ENCODE measurements around the gene PF4V1. TPM values are rescaled to one million over a fixed set of nuclear protein-coding genes. Genes with fewer than 3 reads are reported as not detected.

Gene PF4V1, protein sequence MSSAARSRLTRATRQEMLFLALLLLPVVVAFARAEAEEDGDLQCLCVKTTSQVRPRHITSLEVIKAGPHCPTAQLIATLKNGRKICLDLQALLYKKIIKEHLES
- total RNA-seq, result 1 to 10 TPM in 1 of 2 donors, under 1 TPM in 1; 0.89 to 4.2 TPM
- 1 to 10 TPM in 1 of 2 donors, not detected in 1; 1.3 TPM for polyA plus RNA-seq (ENCODE audit: insufficient read length in 2 of 2)
- long read RNA-seq, donor 1, partial matches to known transcripts, result 0 of 1 reads
- long read RNA-seq, donor 1, other reads (novel, unspliced or antisense), result 0 of 1 reads
- long read RNA-seq, donor 2, partial matches to known transcripts, result 0 of 1 reads
- long read RNA-seq, donor 2, other reads (novel, unspliced or antisense), result 0 of 1 reads
- long read RNA-seq, donor 3, result 0 reads
- long read RNA-seq, donor 4, result 0 reads

DNA sequence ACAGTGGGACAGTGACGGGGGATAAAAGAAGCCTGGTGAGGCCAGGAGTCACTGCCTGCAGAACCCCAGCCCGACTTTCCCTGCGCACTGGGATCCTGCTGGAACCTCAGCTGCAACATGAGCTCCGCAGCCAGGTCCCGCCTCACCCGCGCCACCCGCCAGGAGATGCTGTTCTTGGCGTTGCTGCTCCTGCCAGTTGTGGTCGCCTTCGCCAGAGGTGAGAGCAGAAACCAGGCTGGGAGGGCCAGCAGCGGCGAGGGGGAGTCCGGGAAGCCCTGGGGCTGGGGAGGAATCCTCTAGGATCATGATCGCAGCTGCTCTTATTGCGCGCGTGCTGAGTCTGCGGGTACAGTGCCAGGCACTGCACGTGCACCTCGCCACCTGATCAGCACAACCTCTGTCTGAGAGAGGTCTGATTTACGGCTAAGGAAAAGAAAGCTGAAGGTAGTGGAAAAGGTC is at the start of gene PF4V1:
PF4V1 (plus strand) TSS at position 51 of the 459 bp plus-strand sequence; CDS start at position 118, 67 bp downstream.
- Histone ChIP-seq H3K27ac (ENCODE audit: low read depth, low read length) (no peak within 1 kb of the TSS), H3K4me3 (ENCODE audit: low read depth, low read length) (peak within 1 kb of the TSS; percentile 36), H3K36me3 (ENCODE audit: control insufficient read depth, insufficient read depth, low read length) (no peaks in the 10 kb centered on the region), H3K4me1 (ENCODE audit: control insufficient read depth, insufficient read depth, low read length) (peaks cover 10% of the 10 kb centered on the region), H3K9me3 (ENCODE audit: control insufficient read depth, insufficient read depth, low read length) (no peaks in the 10 kb centered on the region), H3K27me3 (ENCODE audit: control insufficient read depth, insufficient read depth, low read length) (peaks cover 3% of the 10 kb centered on the region)
- peak in 1 of 6 donors; percentile 39 for DNase-seq (ENCODE audit: low read depth in 4 of 6, low spot score in 6 of 6)
- 14% methylated on average over 18 of the region's 22 CpGs for WGBS (ENCODE audit: insufficient coverage)

DNA sequence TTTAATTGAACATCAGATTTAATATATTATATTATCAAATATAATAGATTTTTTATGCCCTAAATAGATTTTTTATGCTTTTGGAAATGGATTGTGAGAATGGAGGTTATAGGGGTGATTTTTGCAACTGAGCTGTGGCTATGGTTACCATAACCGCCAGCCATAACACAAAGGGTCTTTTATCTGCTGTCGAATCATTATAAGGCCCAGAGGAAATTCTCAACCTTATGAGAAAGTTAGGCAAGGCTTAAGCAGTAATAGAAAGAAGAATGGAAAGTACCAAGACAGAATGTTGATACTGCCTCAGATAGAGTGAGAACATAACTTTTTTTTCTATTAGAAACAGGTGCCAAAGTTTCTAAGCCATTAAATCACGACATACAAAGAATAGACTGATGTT is 42.9 kb upstream of the PF4V1 start:
- no peak for DNase-seq (ENCODE audit: low read depth in 4 of 6, low spot score in 6 of 6)
- Histone ChIP-seq H3K27me3 (ENCODE audit: control insufficient read depth, insufficient read depth, low read length) (no peaks in the 10 kb centered on the region), H3K9me3 (ENCODE audit: control insufficient read depth, insufficient read depth, low read length) (no peaks in the 10 kb centered on the region), H3K4me3 (ENCODE audit: low read depth, low read length) (no peak overlapping the region), H3K4me1 (ENCODE audit: control insufficient read depth, insufficient read depth, low read length) (no peaks in the 10 kb centered on the region), H3K27ac (ENCODE audit: low read depth, low read length) (no peak overlapping the region), H3K36me3 (ENCODE audit: control insufficient read depth, insufficient read depth, low read length) (no peaks in the 10 kb centered on the region)
- no CpG with 5 or more reads among the region's 3 CpGs for WGBS (ENCODE audit: insufficient coverage)

DNA sequence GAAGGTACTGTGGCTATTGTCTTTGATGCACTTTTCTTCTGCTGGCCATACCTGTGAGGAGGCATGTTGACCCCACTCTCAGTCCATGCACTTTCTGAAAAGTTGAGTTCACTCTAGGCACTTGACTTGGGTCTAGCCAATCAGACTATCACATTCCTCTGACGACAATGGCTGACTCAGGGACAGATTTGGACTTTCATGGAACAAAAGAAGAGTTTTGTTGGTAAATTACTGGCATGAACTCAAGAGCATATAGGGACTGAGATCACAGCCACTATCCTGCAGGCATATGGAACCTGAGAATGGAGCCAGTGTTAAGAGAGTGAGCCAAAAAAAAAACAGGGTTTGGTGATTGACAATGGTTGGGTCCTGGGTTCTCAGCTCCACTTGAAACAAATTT is 41.3 kb upstream of the PF4V1 start:
- Histone ChIP-seq H3K4me3 (ENCODE audit: low read depth, low read length) (no peak overlapping the region), H3K36me3 (ENCODE audit: control insufficient read depth, insufficient read depth, low read length) (no peaks in the 10 kb centered on the region), H3K27me3 (ENCODE audit: control insufficient read depth, insufficient read depth, low read length) (no peaks in the 10 kb centered on the region), H3K27ac (ENCODE audit: low read depth, low read length) (no peak overlapping the region), H3K4me1 (ENCODE audit: control insufficient read depth, insufficient read depth, low read length) (no peaks in the 10 kb centered on the region), H3K9me3 (ENCODE audit: control insufficient read depth, insufficient read depth, low read length) (no peaks in the 10 kb centered on the region)
- WGBS (ENCODE audit: insufficient coverage), result no CpG with 5 or more reads among the region's 1 CpG
- DNase-seq (ENCODE audit: low read depth in 4 of 6, low spot score in 6 of 6), result no peak

DNA sequence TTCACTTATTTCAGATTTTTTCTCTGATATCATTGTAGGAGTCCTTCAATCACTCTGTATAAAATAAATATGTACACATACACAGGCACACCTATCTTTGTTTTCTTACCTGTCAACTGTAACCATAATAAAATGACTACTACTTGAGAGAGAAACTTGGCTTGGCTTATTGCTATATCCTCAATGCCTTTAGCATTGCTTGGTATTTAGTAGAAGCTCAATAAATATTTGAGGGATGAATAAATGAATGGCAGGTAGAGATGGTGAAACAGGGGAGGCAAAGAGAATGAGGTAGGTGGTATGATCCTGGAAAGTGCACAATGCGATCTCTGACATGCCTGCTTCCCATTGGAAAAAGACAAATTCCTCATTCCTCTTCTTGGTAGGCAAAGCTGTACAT is 38.4 kb upstream of the PF4V1 start:
- Histone ChIP-seq H3K9me3 (ENCODE audit: control insufficient read depth, insufficient read depth, low read length) (no peaks in the 10 kb centered on the region), H3K36me3 (ENCODE audit: control insufficient read depth, insufficient read depth, low read length) (no peaks in the 10 kb centered on the region), H3K27ac (ENCODE audit: low read depth, low read length) (no peak overlapping the region), H3K4me3 (ENCODE audit: low read depth, low read length) (no peak overlapping the region), H3K27me3 (ENCODE audit: control insufficient read depth, insufficient read depth, low read length) (no peaks in the 10 kb centered on the region), H3K4me1 (ENCODE audit: control insufficient read depth, insufficient read depth, low read length) (no peaks in the 10 kb centered on the region)
- WGBS (ENCODE audit: insufficient coverage), result 100% methylated on average over 1 of the region's 1 CpG
- DNase-seq (ENCODE audit: low read depth in 4 of 6, low spot score in 6 of 6), result no peak

DNA sequence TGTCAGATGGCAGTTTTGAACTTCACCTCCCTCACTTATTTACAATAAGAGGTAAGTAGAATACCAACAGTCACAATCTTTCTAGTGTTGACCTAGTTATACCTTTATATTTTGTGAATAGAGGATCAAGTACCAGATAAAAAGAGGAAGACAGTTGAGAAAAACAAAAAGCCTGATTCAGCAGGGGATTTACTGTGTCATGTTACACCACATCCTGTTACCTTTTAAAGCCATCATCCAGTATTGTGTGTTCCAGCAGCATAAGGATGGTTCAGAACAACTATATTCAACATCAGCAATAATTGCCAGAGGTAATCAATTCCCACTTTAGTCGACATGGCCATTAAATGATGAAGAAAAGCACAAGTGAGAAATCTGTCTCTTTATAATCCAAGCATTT is 38.0 kb upstream of the PF4V1 start:
- no CpG with 5 or more reads among the region's 1 CpG for WGBS (ENCODE audit: insufficient coverage)
- DNase-seq (ENCODE audit: low read depth in 4 of 6, low spot score in 6 of 6), result no peak

DNA sequence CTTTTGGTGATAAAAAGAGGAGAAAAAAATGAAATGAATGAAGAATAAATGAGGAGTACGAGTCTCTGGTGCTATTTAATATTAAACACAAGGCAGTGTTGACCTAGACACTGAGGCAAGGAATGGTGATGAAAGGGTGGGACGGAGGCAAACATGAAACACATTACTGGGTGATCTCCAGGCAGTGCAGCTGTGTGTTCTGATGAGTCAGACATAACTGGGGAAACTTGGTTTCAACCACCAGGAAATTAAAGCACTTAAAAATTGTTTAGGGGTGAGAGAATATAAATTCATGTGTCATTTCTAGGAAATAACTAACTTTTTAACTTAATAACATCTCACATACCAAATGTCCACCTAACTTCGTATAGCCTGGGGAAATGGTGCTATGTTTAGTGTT is 36.3 kb upstream of the PF4V1 start:
- Histone ChIP-seq H3K4me3 (ENCODE audit: low read depth, low read length) (no peak overlapping the region), H3K27ac (ENCODE audit: low read depth, low read length) (no peak overlapping the region), H3K27me3 (ENCODE audit: control insufficient read depth, insufficient read depth, low read length) (no peaks in the 10 kb centered on the region), H3K4me1 (ENCODE audit: control insufficient read depth, insufficient read depth, low read length) (no peaks in the 10 kb centered on the region), H3K36me3 (ENCODE audit: control insufficient read depth, insufficient read depth, low read length) (no peaks in the 10 kb centered on the region), H3K9me3 (ENCODE audit: control insufficient read depth, insufficient read depth, low read length) (no peaks in the 10 kb centered on the region)
- 100% methylated on average over 2 of the region's 3 CpGs for WGBS (ENCODE audit: insufficient coverage)
- DNase-seq (ENCODE audit: low read depth in 4 of 6, low spot score in 6 of 6), result no peak

More for the DNA sequence above, 38.0 kb upstream of the PF4V1 start:
- no peaks in the 10 kb centered on the region for H3K4me1 ChIP-seq (ENCODE audit: control insufficient read depth, insufficient read depth, low read length)
- H3K27me3 ChIP-seq (ENCODE audit: control insufficient read depth, insufficient read depth, low read length), result no peaks in the 10 kb centered on the region
- H3K9me3 ChIP-seq (ENCODE audit: control insufficient read depth, insufficient read depth, low read length), result no peaks in the 10 kb centered on the region
- H3K4me3 ChIP-seq (ENCODE audit: low read depth, low read length), result no peak overlapping the region
- no peak overlapping the region for H3K27ac ChIP-seq (ENCODE audit: low read depth, low read length)
- H3K36me3 ChIP-seq (ENCODE audit: control insufficient read depth, insufficient read depth, low read length), result no peaks in the 10 kb centered on the region

DNA sequence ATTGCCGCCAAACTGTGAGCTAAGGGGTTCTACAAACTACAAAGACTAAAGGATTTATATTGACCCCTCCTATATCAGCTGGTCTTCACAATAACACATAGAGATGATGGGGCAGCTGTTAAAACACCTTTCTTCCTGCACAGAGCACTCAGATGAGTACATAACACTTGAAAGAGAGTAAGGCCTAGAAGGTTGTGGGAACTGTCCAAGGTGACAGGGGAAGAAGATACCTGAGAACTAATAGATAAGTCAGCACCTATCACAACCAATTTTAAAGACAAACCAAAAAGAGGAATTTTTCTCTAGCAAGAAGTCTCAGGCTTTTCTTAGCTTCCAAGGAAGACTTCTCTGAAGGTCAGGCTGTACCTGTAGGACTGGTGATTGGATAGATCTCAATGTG is 35.8 kb upstream of the PF4V1 start:
- Histone ChIP-seq H3K9me3 (ENCODE audit: control insufficient read depth, insufficient read depth, low read length) (no peaks in the 10 kb centered on the region), H3K4me3 (ENCODE audit: low read depth, low read length) (no peak overlapping the region), H3K27me3 (ENCODE audit: control insufficient read depth, insufficient read depth, low read length) (no peaks in the 10 kb centered on the region), H3K4me1 (ENCODE audit: control insufficient read depth, insufficient read depth, low read length) (no peaks in the 10 kb centered on the region), H3K27ac (ENCODE audit: low read depth, low read length) (no peak overlapping the region), H3K36me3 (ENCODE audit: control insufficient read depth, insufficient read depth, low read length) (no peaks in the 10 kb centered on the region)
- WGBS (ENCODE audit: insufficient coverage), result no CpG with 5 or more reads among the region's 1 CpG
- no peak for DNase-seq (ENCODE audit: low read depth in 4 of 6, low spot score in 6 of 6)

DNA sequence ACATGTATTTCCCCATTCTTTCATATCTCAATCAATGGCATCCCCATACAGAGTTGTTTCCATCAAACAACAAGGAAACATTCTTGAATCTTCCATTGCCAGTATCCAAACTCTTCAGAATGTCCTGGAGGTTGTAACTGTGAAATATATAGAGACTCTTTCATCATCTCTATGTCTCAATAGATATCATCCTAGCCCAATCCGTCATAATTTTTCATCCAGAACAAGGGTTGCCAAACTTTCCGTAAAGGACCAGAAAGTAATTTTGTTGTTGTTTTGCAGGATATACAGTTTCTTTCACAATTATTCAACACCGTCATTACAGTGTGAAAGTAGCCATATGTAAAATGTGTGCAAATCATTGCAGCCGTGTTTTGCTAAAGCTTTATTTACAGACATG is 31.8 kb upstream of the PF4V1 start:
- no CpG with 5 or more reads among the region's 4 CpGs for WGBS (ENCODE audit: insufficient coverage)
- no peak for DNase-seq (ENCODE audit: low read depth in 4 of 6, low spot score in 6 of 6)
- Histone ChIP-seq H3K4me1 (ENCODE audit: control insufficient read depth, insufficient read depth, low read length) (no peaks in the 10 kb centered on the region), H3K9me3 (ENCODE audit: control insufficient read depth, insufficient read depth, low read length) (no peaks in the 10 kb centered on the region), H3K27me3 (ENCODE audit: control insufficient read depth, insufficient read depth, low read length) (no peaks in the 10 kb centered on the region), H3K36me3 (ENCODE audit: control insufficient read depth, insufficient read depth, low read length) (no peaks in the 10 kb centered on the region), H3K4me3 (ENCODE audit: low read depth, low read length) (no peak overlapping the region), H3K27ac (ENCODE audit: low read depth, low read length) (no peak overlapping the region)

DNA sequence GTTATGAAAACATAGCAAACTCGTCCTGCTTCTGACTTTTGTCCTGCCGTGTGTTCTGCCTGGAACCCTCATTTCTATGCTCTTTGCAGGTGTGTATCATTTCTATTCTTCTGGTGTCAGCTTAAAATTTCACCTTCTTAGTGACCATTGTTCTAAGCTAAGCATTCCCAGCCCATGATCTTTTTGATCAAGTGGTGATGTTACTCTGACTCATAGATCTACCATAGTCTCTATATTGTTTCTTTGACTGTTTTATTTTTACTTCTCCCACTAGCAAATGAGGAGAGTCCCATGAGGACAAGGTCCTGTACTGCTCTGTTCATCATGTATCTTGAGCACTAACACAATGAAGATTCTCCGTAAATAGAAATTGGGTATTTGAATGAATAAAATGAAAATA is 30.7 kb upstream of the PF4V1 start:
- Histone ChIP-seq H3K4me3 (ENCODE audit: low read depth, low read length) (no peak overlapping the region), H3K36me3 (ENCODE audit: control insufficient read depth, insufficient read depth, low read length) (no peaks in the 10 kb centered on the region), H3K4me1 (ENCODE audit: control insufficient read depth, insufficient read depth, low read length) (no peaks in the 10 kb centered on the region), H3K9me3 (ENCODE audit: control insufficient read depth, insufficient read depth, low read length) (no peaks in the 10 kb centered on the region), H3K27me3 (ENCODE audit: control insufficient read depth, insufficient read depth, low read length) (no peaks in the 10 kb centered on the region), H3K27ac (ENCODE audit: low read depth, low read length) (no peak overlapping the region)
- WGBS (ENCODE audit: insufficient coverage), result 100% methylated on average over 1 of the region's 3 CpGs
- no peak for DNase-seq (ENCODE audit: low read depth in 4 of 6, low spot score in 6 of 6)

DNA sequence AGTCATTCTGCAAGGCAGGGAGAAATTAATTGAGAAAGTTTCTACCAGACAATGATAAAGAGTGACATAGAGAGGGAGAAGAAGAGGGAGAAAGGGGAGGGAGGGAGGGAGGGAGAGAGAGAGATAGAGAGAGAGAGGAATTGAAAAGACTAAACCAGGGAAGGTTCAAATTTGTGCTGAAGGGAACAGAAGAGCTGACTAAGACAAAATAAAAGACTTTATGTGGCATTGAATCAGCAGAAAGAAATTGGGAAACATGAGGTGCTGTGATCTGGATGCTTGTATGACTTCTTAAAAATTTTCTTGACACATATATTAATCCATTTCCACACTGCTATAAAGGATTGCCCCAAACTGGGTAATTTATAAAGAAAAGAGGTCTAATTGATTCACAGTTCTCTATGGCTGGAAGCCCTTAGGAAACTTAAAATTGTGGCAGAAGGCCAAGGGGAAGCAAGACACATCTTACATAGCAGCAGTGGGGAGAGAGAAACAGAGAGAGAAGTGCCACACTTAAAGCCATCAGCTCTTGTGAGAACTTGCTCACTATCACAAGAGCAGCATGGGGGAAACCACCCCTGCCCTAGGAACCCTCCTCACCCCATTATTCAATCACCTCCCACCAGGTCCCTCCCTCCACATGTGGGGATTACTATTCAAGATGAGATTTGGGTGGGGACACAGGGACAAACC is 30.1 kb upstream of the PF4V1 start:
- H3K36me3 ChIP-seq (ENCODE audit: control insufficient read depth, insufficient read depth, low read length), result no peaks in the 10 kb centered on the region
- H3K27me3 ChIP-seq (ENCODE audit: control insufficient read depth, insufficient read depth, low read length), result no peaks in the 10 kb centered on the region
- peak in 1 of 6 donors; percentile 13 for DNase-seq (ENCODE audit: low read depth in 4 of 6, low spot score in 6 of 6)
- H3K4me3 ChIP-seq (ENCODE audit: low read depth, low read length), result no peak overlapping the region
- H3K9me3 ChIP-seq (ENCODE audit: control insufficient read depth, insufficient read depth, low read length), result no peaks in the 10 kb centered on the region
- no peaks in the 10 kb centered on the region for H3K4me1 ChIP-seq (ENCODE audit: control insufficient read depth, insufficient read depth, low read length)
- H3K27ac ChIP-seq (ENCODE audit: low read depth, low read length), result no peak overlapping the region

Measured in spinal cord (tissue), 10 donors.